Neuron (in vitro differentiated cells): ENCODE results near the gene QDPR.
"Not testable (repeated sequence)": the region's sequence is repeated elsewhere in the genome, so short reads cannot be mapped to it uniquely, and the experiment has no call there.

Experiments
- H2AFZ ChIP-seq: one replicate; pipeline ENCODE4 v1.6.1; 2013; ENCODE audit warnings: low read depth, mild to moderate bottlenecking, inconsistent platforms, low read length, moderate library complexity
- H3K27me3 ChIP-seq: one replicate; pipeline ENCODE4 v1.6.1; 2013; ENCODE audit warnings: low read length; ENCODE audit not compliant: insufficient read depth
- H3K36me3 ChIP-seq: one replicate; pipeline ENCODE4 v1.6.1; 2013; ENCODE audit warnings: low read length; ENCODE audit not compliant: insufficient read depth
- H3K4me1 ChIP-seq: one replicate; pipeline ENCODE4 v1.6.1; 2013; ENCODE audit warnings: low read length; ENCODE audit not compliant: insufficient read depth
- H3K4me3 ChIP-seq: 2 replicates; pipeline ENCODE4 v1.5.1; 2013; ENCODE audit warnings: mild to moderate bottlenecking, low read length, moderate library complexity
- H3K9me3 ChIP-seq: one replicate; pipeline ENCODE4 v1.6.1; 2013; ENCODE audit warnings: low read length

Gene QDPR

DNA sequence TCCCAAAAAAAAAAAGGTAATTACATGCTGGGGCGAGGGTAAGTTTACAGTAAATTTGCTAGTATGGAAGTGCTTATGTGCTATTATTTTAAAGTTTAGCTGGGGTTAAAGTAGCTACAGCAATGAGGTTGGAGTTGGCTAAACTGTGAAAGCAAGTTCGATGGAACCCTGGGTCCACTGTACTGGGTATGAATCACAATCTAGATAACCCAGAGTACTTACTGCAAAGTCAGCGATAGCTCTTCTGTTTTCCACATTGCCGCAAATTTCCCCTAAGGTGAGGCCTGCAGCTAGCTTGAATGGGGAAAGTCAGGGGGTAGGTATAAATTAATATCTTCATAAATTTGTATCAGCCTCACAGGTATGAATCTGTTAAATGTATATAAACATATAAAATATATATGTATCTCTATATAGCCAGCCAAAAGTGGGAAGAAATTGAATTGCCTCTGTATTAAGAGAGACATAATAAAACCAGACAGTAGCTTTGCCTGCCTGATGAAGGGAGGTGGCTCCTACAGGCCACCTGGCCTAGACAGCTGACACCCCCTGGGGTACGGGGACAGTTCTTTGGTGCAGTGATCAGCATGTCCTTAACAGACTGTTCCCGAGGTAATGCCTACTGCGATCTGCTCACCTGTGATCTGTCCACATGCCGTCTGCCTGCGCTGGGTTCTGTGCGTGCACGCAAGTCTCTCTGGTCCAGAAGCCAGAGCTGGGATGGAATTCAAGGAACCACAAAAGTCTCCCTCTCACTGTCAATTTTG lies 33.7 kb upstream of the QDPR start:
- Histone ChIP-seq H3K36me3 (no peaks in the 10 kb centered on the region), H3K4me3 (no peak overlapping the region), H3K27me3 (no peaks in the 10 kb centered on the region), H3K9me3 (no peaks in the 10 kb centered on the region), H2AFZ (no peak overlapping the region), H3K4me1 (peaks cover 6% of the 10 kb centered on the region)

GRCh38 chr4:17544831-17545234 lies 32.9 kb upstream of the QDPR start:
- H3K4me1 ChIP-seq, result peaks cover 6% of the 10 kb centered on the region
- no peaks in the 10 kb centered on the region for H3K36me3 ChIP-seq
- H3K4me3 ChIP-seq, result no peak overlapping the region
- H3K27me3 ChIP-seq, result no peaks in the 10 kb centered on the region
- no peaks in the 10 kb centered on the region for H3K9me3 ChIP-seq
- H2AFZ ChIP-seq, result no peak overlapping the region

DNA sequence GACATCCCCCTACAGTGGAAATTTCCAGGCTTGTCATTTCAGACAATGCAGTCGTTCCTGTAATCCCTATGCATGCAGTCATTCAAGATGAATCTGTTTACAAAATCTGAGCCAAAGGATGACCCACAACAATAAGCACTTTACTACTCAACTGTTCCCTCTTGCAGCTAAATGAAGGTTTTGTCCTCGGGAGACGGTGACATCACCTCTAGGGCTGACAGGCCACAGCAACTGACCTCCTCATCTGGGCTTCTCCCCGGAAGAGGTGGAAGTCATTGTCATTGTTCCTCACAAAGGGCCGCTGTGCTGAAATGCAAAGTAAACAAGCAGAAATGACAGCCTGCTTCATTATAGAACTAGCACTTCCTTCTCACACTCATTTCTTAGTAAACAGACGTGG lies 32.3 kb upstream of the QDPR start:
- no peaks in the 10 kb centered on the region for H3K27me3 ChIP-seq
- H2AFZ ChIP-seq, result no peak overlapping the region
- no peak overlapping the region for H3K4me3 ChIP-seq

GRCh38 chr4:17537060-17537459 lies 25.2 kb upstream of the QDPR start:
- H3K36me3 ChIP-seq, H3K4me1 ChIP-seq, H3K9me3 ChIP-seq, H3K27me3 ChIP-seq, H3K4me3 ChIP-seq, H2AFZ ChIP-seq: not testable (repeated sequence)

More for the DNA sequence above, 32.3 kb upstream of the QDPR start:
- peaks cover 6% of the 10 kb centered on the region for H3K4me1 ChIP-seq
- H3K9me3 ChIP-seq, result no peaks in the 10 kb centered on the region
- no peaks in the 10 kb centered on the region for H3K36me3 ChIP-seq

DNA sequence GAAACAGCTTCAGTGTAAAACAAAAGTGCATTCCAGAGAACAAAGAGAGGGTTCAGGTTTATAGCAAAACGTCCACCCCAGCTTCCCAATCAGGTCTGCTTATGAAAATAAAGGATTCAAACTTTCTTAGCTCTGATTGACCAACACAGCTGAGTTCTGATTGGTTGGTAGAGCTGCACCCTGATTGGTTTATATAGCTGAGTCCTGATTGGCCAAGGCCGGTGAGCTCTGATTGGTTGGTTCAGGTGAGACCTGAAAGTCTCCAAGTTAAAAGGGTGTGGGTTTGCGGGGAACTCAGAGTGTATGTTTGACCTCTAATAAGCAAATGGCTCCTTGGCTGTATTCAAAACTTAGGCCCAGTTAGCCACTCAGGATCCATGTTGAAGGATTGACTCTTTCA lies 24.0 kb upstream of the QDPR start:
- Histone ChIP-seq H3K36me3 (no peaks in the 10 kb centered on the region), H3K4me3 (no peak overlapping the region), H3K9me3 (no peaks in the 10 kb centered on the region), H3K4me1 (no peaks in the 10 kb centered on the region), H3K27me3 (no peaks in the 10 kb centered on the region), H2AFZ (no peak overlapping the region)

- Histone ChIP-seq H3K36me3 (no peaks in the 10 kb centered on the region), H3K4me1 (no peaks in the 10 kb centered on the region), H3K4me3 (no peak overlapping the region), H2AFZ (no peak overlapping the region), H3K9me3 (no peaks in the 10 kb centered on the region), H3K27me3 (no peaks in the 10 kb centered on the region)
These were observed 23.4 kb upstream of the QDPR start for GRCh38 chr4:17535242-17535641.

DNA sequence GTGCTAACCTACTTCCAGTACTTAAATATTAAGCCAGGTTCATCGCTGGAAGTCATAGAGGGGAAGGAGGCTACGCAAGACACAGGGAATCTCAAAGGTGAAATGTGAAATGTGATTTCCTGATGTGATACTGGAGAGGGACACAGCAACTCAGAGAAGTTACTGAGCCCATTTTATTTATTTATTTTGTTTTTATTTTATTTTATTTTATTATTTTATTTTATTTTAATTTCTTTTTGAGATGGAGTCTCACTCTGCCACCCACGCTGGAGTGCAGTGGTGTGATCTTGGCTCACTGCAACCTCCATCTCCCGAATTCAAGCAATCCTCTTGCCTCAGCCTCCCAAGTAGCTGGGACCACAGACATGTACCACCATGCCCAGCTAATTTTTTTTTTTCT lies 22.8 kb upstream of the QDPR start:
- no peaks in the 10 kb centered on the region for H3K4me1 ChIP-seq

GRCh38 chr4:17531538-17532285 lies 19.8 kb upstream of the QDPR start:
- Histone ChIP-seq H3K36me3 (no peaks in the 10 kb centered on the region), H3K4me3 (no peak overlapping the region), H3K9me3 (no peaks in the 10 kb centered on the region), H2AFZ (no peak overlapping the region), H3K27me3 (no peaks in the 10 kb centered on the region), H3K4me1 (no peaks in the 10 kb centered on the region)

More for the DNA sequence above, 22.8 kb upstream of the QDPR start:
- Histone ChIP-seq H3K36me3 (no peaks in the 10 kb centered on the region), H2AFZ (no peak overlapping the region), H3K9me3 (no peaks in the 10 kb centered on the region), H3K4me3 (no peak overlapping the region), H3K27me3 (no peaks in the 10 kb centered on the region)

DNA sequence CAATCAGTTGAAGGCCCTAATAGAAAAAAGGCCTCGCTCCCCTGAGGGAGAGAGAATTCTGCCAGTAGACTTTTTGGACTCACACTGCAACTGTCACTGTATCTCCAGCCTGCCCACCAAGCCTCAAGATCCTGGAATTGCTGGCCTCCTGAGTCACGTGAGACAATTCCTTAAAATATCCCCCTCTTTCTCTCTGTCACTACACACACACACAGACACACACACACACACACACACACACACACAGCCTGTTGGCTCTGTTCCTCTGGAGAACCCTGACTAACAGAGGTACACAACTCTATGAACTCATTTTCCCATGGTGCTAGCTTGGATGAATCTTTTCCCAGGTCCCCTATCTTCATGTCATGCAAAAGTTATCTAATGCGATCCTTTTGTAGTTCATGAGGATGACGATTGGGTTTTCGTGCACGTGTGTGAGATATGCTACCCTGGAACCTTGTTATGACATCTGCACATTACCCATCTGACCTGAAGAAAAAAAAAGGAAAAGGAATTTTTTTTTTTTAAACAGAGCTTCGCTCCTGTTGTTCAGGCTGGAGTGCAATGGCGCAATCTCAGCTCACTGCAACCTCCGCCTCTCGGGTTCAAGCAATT lies 16.8 kb upstream of the QDPR start:
- Histone ChIP-seq H3K9me3 (no peaks in the 10 kb centered on the region), H2AFZ (no peak overlapping the region), H3K4me1 (no peaks in the 10 kb centered on the region), H3K4me3 (no peak overlapping the region), H3K27me3 (no peaks in the 10 kb centered on the region), H3K36me3 (no peaks in the 10 kb centered on the region)

DNA sequence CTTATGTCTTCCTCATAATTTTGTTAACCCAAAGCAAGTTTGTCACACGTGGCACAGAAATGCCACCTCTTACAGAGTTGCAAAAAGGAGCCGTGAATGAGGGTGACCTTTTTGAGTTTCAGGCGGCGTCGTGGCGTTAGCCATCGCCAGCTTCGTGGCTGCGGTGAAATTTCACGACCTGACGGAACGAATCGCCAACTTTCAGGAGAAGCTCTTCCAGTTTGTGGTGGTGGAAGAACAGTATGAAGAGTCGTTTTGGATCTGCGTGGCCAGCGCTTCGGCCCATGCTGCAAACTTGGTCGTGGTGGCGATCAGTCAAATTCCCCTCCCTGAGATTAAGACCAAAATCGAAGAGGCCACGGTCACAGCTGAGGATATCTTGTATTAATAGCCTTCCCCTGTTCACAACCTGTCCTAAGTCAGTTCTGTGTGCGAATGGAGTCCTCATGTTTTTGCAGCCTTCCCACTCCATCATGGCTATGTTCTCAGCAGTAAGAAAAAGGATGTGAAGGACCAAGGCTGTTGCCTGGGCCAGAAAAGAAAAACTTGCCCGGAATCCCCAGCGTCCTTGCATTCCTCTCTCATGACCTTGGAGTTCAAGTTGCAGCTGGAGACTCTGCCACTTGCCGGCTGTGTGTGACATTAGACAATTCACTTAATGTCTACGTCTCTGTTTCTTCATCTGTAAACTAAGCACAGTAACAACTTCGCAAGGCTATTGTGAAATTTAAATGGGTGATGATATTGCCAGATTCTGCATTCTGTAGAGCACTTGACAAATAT lies 15.0 kb upstream of the QDPR start:
- Histone ChIP-seq H3K36me3 (no peaks in the 10 kb centered on the region), H2AFZ (no peak overlapping the region), H3K4me1 (no peaks in the 10 kb centered on the region), H3K27me3 (no peaks in the 10 kb centered on the region), H3K4me3 (no peak overlapping the region), H3K9me3 (no peaks in the 10 kb centered on the region)

DNA sequence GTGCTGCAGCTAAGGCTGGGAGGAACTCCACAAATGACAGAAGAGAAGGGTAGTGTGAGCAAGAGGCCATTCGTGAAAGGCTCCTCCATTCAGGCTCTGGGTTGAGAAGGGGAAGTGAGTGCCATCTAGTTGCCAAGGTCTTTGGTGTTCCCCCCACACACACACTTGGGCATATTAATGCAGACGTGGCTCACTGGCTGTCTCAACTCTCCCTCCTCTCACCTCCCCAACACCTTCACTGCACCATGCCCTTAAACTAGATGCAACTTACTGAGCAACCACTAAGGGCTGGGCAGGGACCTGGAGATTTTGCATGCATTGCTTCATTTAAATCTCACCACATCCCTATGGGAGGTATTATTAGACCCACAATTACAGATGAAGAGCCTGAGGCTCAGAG lies 11.8 kb upstream of the QDPR start:
- no peak overlapping the region for H3K4me3 ChIP-seq
- no peak overlapping the region for H2AFZ ChIP-seq
- H3K36me3 ChIP-seq, result no peaks in the 10 kb centered on the region
- H3K4me1 ChIP-seq, result no peaks in the 10 kb centered on the region
- peaks cover 3% of the 10 kb centered on the region for H3K27me3 ChIP-seq
- H3K9me3 ChIP-seq, result no peaks in the 10 kb centered on the region

DNA sequence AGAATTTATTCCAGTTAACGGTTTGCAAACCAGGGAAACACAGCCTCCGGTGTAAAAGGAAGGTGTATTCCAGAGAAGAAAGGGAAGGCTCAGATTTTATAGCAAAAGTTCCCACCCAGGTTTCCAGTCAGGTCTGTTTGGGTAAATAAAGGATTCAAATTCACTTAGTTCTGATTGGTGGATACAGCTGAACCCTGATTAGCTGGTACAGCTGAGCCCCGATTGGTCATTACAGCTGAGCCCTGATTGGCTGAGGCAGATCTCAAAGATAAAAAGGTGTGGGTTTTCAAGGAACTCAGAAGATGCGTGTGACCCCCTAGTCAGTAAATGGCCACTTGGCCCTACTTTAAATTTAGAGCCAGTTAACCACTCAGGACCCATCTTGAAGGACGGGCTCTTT lies 9.7 kb upstream of the QDPR start:
- Histone ChIP-seq H3K9me3 (no peaks in the 10 kb centered on the region), H3K4me3 (no peak overlapping the region), H3K4me1 (peaks cover 3% of the 10 kb centered on the region)

DNA sequence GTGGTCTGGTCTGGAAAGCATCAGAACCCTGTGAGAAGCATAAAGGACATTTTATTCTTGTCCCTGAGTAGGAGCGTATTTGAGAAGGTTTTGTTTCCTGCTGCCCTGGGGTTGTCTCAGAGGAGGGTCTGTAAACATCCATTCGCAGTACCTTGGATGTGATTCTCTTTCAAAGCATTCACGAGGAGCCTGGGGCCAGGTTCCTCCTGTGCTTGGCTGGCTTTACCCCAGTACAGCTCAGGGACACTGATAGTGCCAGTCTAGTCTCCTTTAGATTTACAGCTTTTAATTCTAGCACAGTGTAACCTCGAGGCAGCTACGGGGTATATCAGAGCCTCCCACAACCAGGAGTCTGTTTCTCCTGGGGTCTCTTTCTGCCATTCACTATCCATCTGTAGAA lies 5.8 kb upstream of the QDPR start:
- Histone ChIP-seq H3K36me3 (no peaks in the 10 kb centered on the region), H3K4me1 (peaks cover 4% of the 10 kb centered on the region), H3K9me3 (no peaks in the 10 kb centered on the region), H2AFZ (no peak overlapping the region), H3K4me3 (no peak overlapping the region), H3K27me3 (peaks cover 7% of the 10 kb centered on the region)

More for the DNA sequence above, 9.7 kb upstream of the QDPR start:
- Histone ChIP-seq H3K27me3 (peaks cover 7% of the 10 kb centered on the region), H3K36me3 (no peaks in the 10 kb centered on the region), H2AFZ (no peak overlapping the region)
